ENCODE results near the gene BEND3.

The BEND3 gene

DNA sequence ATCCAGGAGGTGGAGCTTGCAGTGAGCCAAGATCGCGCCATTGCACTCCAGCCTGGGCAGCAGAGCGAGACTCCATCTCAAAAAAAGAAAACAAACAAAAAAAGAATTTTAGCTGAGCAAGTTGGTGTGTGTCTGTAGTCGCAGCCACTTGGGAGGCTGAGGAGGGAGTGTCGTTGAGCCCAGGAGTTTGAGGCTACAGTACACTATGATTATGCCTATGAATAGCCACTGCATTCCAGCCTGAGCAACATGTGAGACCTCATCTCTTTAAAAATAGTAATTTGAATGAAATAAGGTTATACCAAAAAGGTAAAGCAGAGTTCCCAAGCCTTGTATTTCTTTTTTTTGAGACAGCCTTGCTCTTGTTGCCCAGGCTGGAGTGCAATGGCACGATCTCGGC lies 67.5 kb downstream of the BEND3 start:
- intact Hi-C loops (cut with DNase I; ENCODE audit: low total_unique reads), result no loop called here
- no peak for DNase-seq
- Histone ChIP-seq H3K36me3 (peaks cover 4 to 62% (median 44%) of the 10 kb centered on the region in 3 donors), H3K4me1 (no peaks in the 10 kb centered on the region), H3K9me3 (no peaks in the 10 kb centered on the region), H3K27me3 (no peaks in the 10 kb centered on the region), H3K4me3 (no peak overlapping the region), H3K27ac (no peak overlapping the region)
- TF ChIP-seq, protein P1, sequence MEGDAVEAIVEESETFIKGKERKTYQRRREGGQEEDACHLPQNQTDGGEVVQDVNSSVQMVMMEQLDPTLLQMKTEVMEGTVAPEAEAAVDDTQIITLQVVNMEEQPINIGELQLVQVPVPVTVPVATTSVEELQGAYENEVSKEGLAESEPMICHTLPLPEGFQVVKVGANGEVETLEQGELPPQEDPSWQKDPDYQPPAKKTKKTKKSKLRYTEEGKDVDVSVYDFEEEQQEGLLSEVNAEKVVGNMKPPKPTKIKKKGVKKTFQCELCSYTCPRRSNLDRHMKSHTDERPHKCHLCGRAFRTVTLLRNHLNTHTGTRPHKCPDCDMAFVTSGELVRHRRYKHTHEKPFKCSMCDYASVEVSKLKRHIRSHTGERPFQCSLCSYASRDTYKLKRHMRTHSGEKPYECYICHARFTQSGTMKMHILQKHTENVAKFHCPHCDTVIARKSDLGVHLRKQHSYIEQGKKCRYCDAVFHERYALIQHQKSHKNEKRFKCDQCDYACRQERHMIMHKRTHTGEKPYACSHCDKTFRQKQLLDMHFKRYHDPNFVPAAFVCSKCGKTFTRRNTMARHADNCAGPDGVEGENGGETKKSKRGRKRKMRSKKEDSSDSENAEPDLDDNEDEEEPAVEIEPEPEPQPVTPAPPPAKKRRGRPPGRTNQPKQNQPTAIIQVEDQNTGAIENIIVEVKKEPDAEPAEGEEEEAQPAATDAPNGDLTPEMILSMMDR (IDR thresholded peaks at IDR 0.05), result no peak

DNA sequence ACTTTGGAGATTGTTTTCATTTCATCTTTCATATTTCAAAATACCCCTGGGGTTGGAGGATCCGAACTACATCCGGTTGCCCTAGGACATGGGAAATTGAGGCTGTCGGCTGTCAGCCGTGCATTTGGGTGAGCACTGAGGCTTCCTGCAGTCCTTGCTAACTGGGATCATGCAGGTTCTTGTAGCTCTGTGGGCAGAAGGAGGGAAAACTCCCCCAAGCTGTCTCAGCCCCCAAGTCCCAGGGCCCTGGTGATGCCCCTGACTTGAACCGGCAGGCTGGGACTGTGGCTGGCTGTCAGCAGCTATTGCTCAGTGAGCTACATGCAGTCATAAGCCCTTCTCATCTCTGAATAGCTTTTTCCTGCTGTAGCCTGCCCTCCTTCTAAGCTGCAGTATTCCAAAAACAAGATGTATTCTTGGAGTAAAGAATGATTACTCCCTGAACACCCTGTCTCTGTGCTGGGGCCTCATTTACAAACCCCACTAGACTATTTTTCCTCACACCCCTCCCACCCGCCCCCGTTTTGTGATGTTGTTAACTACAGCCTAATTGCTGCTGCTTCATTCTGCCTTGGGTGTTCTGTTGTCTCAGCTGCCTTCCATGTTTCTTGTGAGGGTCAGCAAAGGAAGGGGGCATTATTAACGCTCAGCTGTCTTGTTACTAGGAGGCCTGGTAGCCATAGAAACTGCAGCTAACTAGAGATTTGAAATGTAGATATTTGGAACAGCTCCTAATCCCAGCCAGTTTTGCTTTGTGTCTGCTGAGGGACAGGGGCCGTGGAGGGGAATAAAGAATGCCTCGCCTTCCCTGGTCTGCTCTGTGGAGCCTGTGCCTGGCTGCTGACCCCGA lies 69.3 kb downstream of the BEND3 start:
- H3K36me3 ChIP-seq, result peaks cover 3 to 62% (median 35%) of the 10 kb centered on the region in 3 donors
- H3K4me1 ChIP-seq, result no peaks in the 10 kb centered on the region
- no peak overlapping the region for H3K27ac ChIP-seq
- TF ChIP-seq, protein P1 (IDR thresholded peaks at IDR 0.05), result no peak
- no peaks in the 10 kb centered on the region for H3K9me3 ChIP-seq
- no peak for DNase-seq
- intact Hi-C loops (cut with DNase I; ENCODE audit: low total_unique reads), result no loop called here
- no peaks in the 10 kb centered on the region for H3K27me3 ChIP-seq
- H3K4me3 ChIP-seq, result no peak overlapping the region

DNA sequence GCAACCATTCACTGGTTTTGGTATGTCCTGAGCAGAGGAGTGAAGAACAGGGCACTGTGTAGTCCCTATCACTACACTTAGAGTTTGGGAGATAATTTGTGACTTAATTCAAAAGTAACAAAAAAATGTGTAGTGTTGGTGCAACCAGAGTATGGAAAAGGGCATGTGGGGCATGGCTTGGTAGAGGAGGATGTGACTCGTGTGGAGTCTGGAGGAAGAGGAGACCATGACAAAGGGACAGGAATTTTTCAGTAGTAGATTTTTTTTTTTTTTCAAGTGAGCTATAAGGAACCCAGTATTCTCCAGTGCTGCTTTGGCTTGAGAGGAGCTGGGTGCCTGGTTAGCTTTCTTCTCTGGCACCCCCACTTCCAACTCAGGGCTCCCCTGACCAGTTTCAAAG lies 82.2 kb downstream of the BEND3 start:
- Histone ChIP-seq H3K4me3 (no peak overlapping the region), H3K27me3 (no peaks in the 10 kb centered on the region), H3K27ac (no peak overlapping the region), H3K4me1 (peaks cover 0 to 27% (median 16%) of the 10 kb centered on the region in 4 donors), H3K36me3 (peaks cover 0 to 6% (median 5%) of the 10 kb centered on the region in 3 donors), H3K9me3 (no peaks in the 10 kb centered on the region)
- TF ChIP-seq, protein P1 (IDR thresholded peaks at IDR 0.05), result no peak
- intact Hi-C loops (cut with DNase I; ENCODE audit: low total_unique reads), result no loop called here
- no peak for DNase-seq

GRCh38 chr6:107032051-107032450 lies 83.3 kb downstream of the BEND3 start:
- TF ChIP-seq, protein P1 (IDR thresholded peaks at IDR 0.05), result no peak
- Histone ChIP-seq H3K27me3 (no peaks in the 10 kb centered on the region), H3K4me3 (no peak overlapping the region), H3K36me3 (peaks cover 0 to 6% (median 5%) of the 10 kb centered on the region in 3 donors), H3K27ac (no peak overlapping the region), H3K4me1 (peaks cover 0 to 27% (median 16%) of the 10 kb centered on the region in 4 donors), H3K9me3 (no peaks in the 10 kb centered on the region)
- no peak for DNase-seq
- intact Hi-C loops (cut with DNase I; ENCODE audit: low total_unique reads), result no loop called here

- H3K9me3 ChIP-seq, result no peaks in the 10 kb centered on the region
- H3K27ac ChIP-seq, result no peak overlapping the region
- intact Hi-C loops (cut with DNase I; ENCODE audit: low total_unique reads), result no loop called here
- H3K4me1 ChIP-seq, result peaks cover 0 to 27% (median 16%) of the 10 kb centered on the region in 4 donors
- H3K27me3 ChIP-seq, result no peaks in the 10 kb centered on the region
- peaks cover 0 to 5% (median 5%) of the 10 kb centered on the region in 3 donors for H3K36me3 ChIP-seq
- no peak overlapping the region for H3K4me3 ChIP-seq
- DNase-seq, result no peak
- TF ChIP-seq, protein P1 (IDR thresholded peaks at IDR 0.05), result no peak
Observed at GRCh38 chr6:107030151-107030550, 85.2 kb downstream of the BEND3 start.

Measured in tibial artery (tissue), 4 donors.